ENCODE results near the gene WNK1.

The WNK1 gene

DNA sequence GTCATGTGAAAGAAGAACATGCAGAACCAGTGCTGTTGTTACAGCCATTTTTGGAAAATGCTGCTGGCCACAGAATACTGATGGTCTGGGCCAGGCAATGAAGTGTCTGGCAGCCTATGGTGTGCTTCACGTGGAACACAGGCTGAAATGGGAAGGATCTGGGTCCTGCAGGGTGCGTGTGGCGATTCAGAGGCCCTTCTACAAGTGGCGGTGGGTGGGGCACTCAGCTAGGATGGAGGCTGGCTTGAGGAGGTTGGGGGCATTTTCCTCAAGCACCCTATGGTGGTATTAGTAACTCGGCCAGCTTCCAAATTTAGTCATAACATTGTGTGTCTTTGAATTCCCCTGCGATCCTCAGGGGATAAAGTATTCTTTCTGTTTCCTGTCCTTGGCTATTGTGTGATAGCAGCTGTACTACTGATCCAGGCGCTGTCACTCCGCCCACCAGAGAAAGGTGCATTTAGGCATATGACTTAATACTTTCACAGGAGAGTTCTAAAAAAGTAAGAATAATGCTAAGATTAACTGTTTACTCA is 206.3 kb downstream of the WNK1 start:
- no peak for DNase-seq
